ENCODE measurements around the gene RXYLT1.
"Not testable (repeated sequence)": the region's sequence is repeated elsewhere in the genome, so short reads cannot be mapped to it uniquely, and the experiment has no call there.

GRCh38 chr12:63842750-63843149, 63.0 kb downstream of the RXYLT1 start:
- not testable (repeated sequence) for TF ChIP-seq BHLHE40 (IDR thresholded peaks at IDR 0.05; ENCODE audit: borderline replicate concordance); NFRKB (IDR thresholded peaks at IDR 0.05); TARDBP (IDR thresholded peaks at IDR 0.05); SP1 (IDR thresholded peaks at IDR 0.05); SUZ12 (IDR thresholded peaks at IDR 0.05); FOXM1 (IDR thresholded peaks at IDR 0.05; ENCODE audit: borderline replicate concordance); FOXK2 (IDR thresholded peaks at IDR 0.05); ELF4 (IDR thresholded peaks at IDR 0.05)

Data from HEK293T (cell line).